Measurements from ENCODE around the gene NRXN3. TPM values are rescaled to one million over a fixed set of nuclear protein-coding genes. Genes with fewer than 3 reads are reported as not detected.

NRXN3 gene
- total RNA-seq, 1 experiment from 2014 or later: not detected

- POLR2A ChIA-PET: no interaction called here
These were observed 1161.7 kb downstream of the NRXN3 start for GRCh38 chr14:79331830-79332229.

GRCh38 chr14:79332504-79333197 lies 1162.5 kb downstream of the NRXN3 start:
- RAD21 ChIA-PET (ENCODE audit: low non-redundant PET in 1 of 2, low total read pairs in 2 of 2, uncharacterized antibody in 2 of 2, unreplicated experiment in 2 of 2): no interaction called here
- Histone ChIP-seq H3K9ac (ENCODE audit: low read length) (no peak overlapping the region), H3K4me1 (ENCODE audit: control insufficient read depth in 1 of 2, insufficient read depth in 2 of 2, low read length in 2 of 2) (no peaks in the 10 kb centered on the region), H3K4me3 (replicated peaks in 1 of 2; ENCODE audit: low read depth in 1 of 2, low read length in 2 of 2) (no peak overlapping the region), H3K27ac (ENCODE audit: low read depth, low read length) (no peak overlapping the region), H4K20me1 (ENCODE audit: insufficient read depth) (no peaks in the 10 kb centered on the region), H3K9me3 (ENCODE audit: control insufficient read depth in 1 of 2, insufficient read depth in 1 of 2, low read depth in 1 of 2, low read length in 2 of 2) (peaks cover 13 to 30% of the 10 kb centered on the region in 2 experiments; a peak in 2 of 4 replicates), H3K9me2 (ENCODE audit: insufficient read depth) (no peaks in the 10 kb centered on the region), H3K27me3 (ENCODE audit: insufficient read depth, low read length) (no peaks in the 10 kb centered on the region), H3K79me2 (ENCODE audit: insufficient read depth, low read length) (no peaks in the 10 kb centered on the region), H3K36me3 (ENCODE audit: control insufficient read depth in 1 of 2, insufficient read depth in 2 of 2, low read length in 2 of 2) (no peaks in the 10 kb centered on the region), H2AFZ (ENCODE audit: low read depth, low read length, poor library complexity, severe bottlenecking) (no peak overlapping the region), H3K4me2 (ENCODE audit: low read length) (no peak overlapping the region)
- no peak for ATAC-seq
- intact Hi-C loops (cut with micrococcal nuclease): no loop called here
- CTCF ChIA-PET: no interaction called here
- no TSS peak for BruUV-seq (replicated peaks)
- DNase-seq (ENCODE audit: low read depth, low spot score): no peak
- POLR2A ChIA-PET: no interaction called here
- TF ChIP-seq YY1 (IDR thresholded peaks at IDR 0.05; ENCODE audit: extremely low read depth, insufficient replicate concordance, low read depth, low read length) (no peak), FOSL1 (IDR thresholded peaks at IDR 0.05; ENCODE audit: low read depth) (no peak), ATF3 (IDR thresholded peaks at IDR 0.05) (no peak), TCF7L2 (IDR thresholded peaks at IDR 0.05; ENCODE audit: borderline replicate concordance, extremely low read depth, insufficient read depth, insufficient read length) (no peak), SRF (IDR thresholded peaks at IDR 0.05; ENCODE audit: low read depth) (no peak), SP1 (IDR thresholded peaks at IDR 0.05; ENCODE audit: low read depth) (no peak), SIN3A (IDR thresholded peaks at IDR 0.05; ENCODE audit: low read depth) (no peak), POLR2A (IDR thresholded peaks at IDR 0.05; ENCODE audit: borderline replicate concordance, extremely low read depth, insufficient read depth, insufficient read length) (no peak), ELF1 (IDR thresholded peaks at IDR 0.05; ENCODE audit: borderline replicate concordance, low read depth) (no peak), RAD21 (IDR thresholded peaks at IDR 0.05; ENCODE audit: low read depth) (no peak), ZNF274 (IDR thresholded peaks at IDR 0.05; ENCODE audit: low read depth, low read length) (no peak), MAX (IDR thresholded peaks at IDR 0.05) (no peak), CTCF (IDR thresholded peaks at IDR 0.05 in 2 of 3, conservative IDR thresholded peaks at IDR 0.05 in 1 of 3; ENCODE audit: borderline replicate concordance in 1 of 3, insufficient read depth in 1 of 3, low read depth in 2 of 3, low read length in 2 of 3) (no peak)

More at GRCh38 chr14:79331830-79332229, 1161.7 kb downstream of the NRXN3 start:
- Histone ChIP-seq H3K9me2 (ENCODE audit: insufficient read depth) (no peaks in the 10 kb centered on the region), H4K20me1 (ENCODE audit: insufficient read depth) (no peaks in the 10 kb centered on the region), H3K9ac (ENCODE audit: low read length) (no peak overlapping the region), H3K27me3 (ENCODE audit: insufficient read depth, low read length) (no peaks in the 10 kb centered on the region), H2AFZ (ENCODE audit: low read depth, low read length, poor library complexity, severe bottlenecking) (no peak overlapping the region), H3K79me2 (ENCODE audit: insufficient read depth, low read length) (no peaks in the 10 kb centered on the region), H3K4me1 (ENCODE audit: control insufficient read depth in 1 of 2, insufficient read depth in 2 of 2, low read length in 2 of 2) (no peaks in the 10 kb centered on the region), H3K4me3 (replicated peaks in 1 of 2; ENCODE audit: low read depth in 1 of 2, low read length in 2 of 2) (no peak overlapping the region), H3K27ac (ENCODE audit: low read depth, low read length) (no peak overlapping the region), H3K9me3 (ENCODE audit: control insufficient read depth in 1 of 2, insufficient read depth in 1 of 2, low read depth in 1 of 2, low read length in 2 of 2) (peaks cover 18 to 25% of the 10 kb centered on the region in 2 experiments; a peak in 2 of 4 replicates), H3K36me3 (ENCODE audit: control insufficient read depth in 1 of 2, insufficient read depth in 2 of 2, low read length in 2 of 2) (no peaks in the 10 kb centered on the region), H3K4me2 (ENCODE audit: low read length) (no peak overlapping the region)
- intact Hi-C loops (cut with micrococcal nuclease): no loop called here
- no peak for DNase-seq (ENCODE audit: low read depth, low spot score)
- no peak for ATAC-seq
- CTCF ChIA-PET: no interaction called here
- BruUV-seq (replicated peaks): no TSS peak
- TF ChIP-seq TCF7L2 (IDR thresholded peaks at IDR 0.05; ENCODE audit: borderline replicate concordance, extremely low read depth, insufficient read depth, insufficient read length): no peak
- no peak for TF ChIP-seq EZH2phosphoT487 (IDR thresholded peaks at IDR 0.05; ENCODE audit: borderline replicate concordance)
- RAD21 ChIA-PET (ENCODE audit: low non-redundant PET in 1 of 2, low total read pairs in 2 of 2, uncharacterized antibody in 2 of 2, unreplicated experiment in 2 of 2): no interaction called here

Measured in HCT116 (cell line).